ENCODE data around the gene GRIK3. TPM values are rescaled to one million over a fixed set of nuclear protein-coding genes. Genes with fewer than 3 reads are reported as not detected.

The GRIK3 gene
- total RNA-seq, 2 experiments from 2014 or later, result not detected

DNA sequence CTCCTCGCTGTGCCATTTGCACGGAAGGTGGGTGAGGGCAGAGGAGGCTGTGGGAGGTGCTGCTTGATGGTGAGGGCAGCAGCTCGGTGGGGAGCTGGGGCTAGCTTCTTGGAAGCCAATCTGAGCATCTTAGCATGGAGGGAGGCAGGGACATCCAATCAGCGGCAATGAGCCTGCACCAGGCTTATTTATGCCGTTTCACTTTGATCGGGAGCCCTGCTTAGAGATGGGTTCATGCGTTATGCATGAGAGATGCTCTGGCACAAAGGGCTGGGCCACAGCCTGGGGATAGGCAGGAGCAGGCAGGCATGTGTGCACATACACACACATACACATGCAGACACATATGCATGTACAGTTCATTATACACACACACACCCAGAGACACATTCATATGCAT, 220.2 kb downstream of the GRIK3 start:
- Mint-ChIP-seq H3K9me3 (ENCODE audit: low read depth) (no peaks in the 10 kb centered on the region), H3K4me1 (no peaks in the 10 kb centered on the region), H3K27me3 (peaks cover 3% of the 10 kb centered on the region), H3K4me3 (no peak overlapping the region), H3K27ac (no peak overlapping the region), H3K36me3 (no peaks in the 10 kb centered on the region)
- ATAC-seq (no peak), DNase-seq (no peak)
- CTCF ChIA-PET, result no interaction called here

DNA sequence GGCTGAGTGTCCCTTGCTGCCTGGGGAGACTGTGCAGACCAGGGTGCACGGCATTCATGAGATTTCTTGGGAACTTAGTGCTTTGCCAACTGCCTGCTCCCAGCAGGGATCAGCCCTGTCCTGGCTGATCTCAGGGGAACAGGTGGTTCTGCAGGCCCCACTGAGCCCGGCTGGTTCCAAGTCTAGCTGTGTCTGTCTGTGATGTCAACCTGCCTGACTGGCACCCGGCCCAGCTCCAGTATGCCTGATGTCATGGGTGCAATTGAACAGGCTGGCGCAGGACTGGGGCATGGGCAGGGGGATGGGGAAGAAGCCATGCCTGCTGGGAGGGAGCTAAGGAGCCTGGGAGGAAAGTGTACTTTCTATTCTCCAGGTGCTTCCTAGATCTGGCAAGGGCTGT, 227.1 kb downstream of the GRIK3 start:
- no peak for DNase-seq
- Mint-ChIP-seq H3K27ac (no peak overlapping the region), H3K36me3 (no peaks in the 10 kb centered on the region), H3K4me1 (no peaks in the 10 kb centered on the region), H3K27me3 (no peaks in the 10 kb centered on the region), H3K9me3 (ENCODE audit: low read depth) (no peaks in the 10 kb centered on the region), H3K4me3 (no peak overlapping the region)
- ATAC-seq, result no peak
- CTCF ChIA-PET, result no interaction called here

DNA sequence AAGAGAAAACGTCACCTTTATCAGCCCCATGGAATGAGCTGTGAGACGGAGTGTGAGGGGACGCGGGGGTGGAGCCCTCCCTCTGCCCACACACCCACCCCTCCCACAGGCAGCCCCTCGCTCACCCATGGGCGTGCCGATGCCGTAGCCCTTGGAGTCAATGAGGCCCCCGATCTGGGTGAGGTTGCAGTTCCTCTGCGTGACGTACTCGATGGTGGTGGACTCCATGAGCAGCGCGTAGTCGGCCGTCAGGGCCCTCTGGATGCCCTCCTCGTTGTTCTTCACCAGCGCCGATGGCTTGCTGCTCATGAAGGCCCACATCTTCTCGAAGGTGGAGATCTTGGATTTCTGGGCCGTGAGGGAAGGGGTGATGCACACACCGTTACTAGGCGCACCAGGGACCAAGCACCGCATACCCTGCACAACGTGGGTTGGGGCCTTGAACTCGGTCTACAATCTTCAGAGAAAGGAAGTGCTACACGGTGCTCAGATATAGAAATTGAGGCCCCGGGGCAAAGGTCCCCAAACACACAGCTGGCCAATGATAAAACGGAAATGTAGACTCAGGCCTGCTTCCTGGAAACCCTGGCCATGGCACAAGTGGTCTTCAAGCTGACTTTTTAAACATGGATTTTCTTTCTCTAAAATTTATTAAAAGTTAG, 228.2 kb downstream of the GRIK3 start:
- H3K4me3 Mint-ChIP-seq, result no peak overlapping the region
- DNase-seq, result no peak
- no peaks in the 10 kb centered on the region for H3K36me3 Mint-ChIP-seq
- no peak for ATAC-seq
- no peaks in the 10 kb centered on the region for H3K9me3 Mint-ChIP-seq (ENCODE audit: low read depth)
- CTCF ChIA-PET, result no interaction called here
- no peaks in the 10 kb centered on the region for H3K27me3 Mint-ChIP-seq
- H3K27ac Mint-ChIP-seq, result no peak overlapping the region
- H3K4me1 Mint-ChIP-seq, result no peaks in the 10 kb centered on the region

DNA sequence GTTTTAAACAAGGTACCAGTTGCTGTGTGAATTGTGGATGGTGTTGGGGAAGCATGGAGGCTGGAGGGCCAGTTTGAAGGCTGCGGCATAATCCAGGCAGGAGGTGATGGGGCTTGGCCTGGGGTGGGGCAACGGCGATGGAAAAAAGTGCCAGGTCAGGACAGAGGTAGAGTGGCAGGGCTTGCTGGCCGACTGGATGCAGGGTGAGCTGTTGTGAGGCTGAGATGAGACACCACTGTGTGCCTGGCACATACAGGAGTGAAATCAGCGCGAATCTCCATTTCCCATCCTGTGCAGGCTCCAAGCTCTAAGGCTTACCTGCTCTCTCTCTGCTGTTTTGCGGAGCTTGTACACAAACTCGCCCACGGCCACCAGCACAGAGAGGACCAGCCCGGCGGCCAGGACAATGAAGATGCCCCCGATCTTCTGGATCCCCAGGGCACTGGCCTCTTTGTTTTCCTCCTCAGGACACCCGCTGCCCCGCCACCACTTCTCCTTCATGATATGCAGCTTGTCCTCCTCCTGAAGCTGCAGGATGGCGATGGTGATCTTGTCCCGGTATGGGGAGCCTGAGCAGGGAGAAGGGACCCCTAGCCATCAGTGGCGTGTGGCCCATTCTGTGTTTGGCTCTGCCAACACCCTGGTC, 229.5 kb downstream of the GRIK3 start:
- CTCF ChIA-PET, result no interaction called here
- Mint-ChIP-seq H3K4me1 (no peaks in the 10 kb centered on the region), H3K27ac (no peak overlapping the region), H3K36me3 (no peaks in the 10 kb centered on the region), H3K9me3 (ENCODE audit: low read depth) (no peaks in the 10 kb centered on the region), H3K27me3 (no peaks in the 10 kb centered on the region), H3K4me3 (no peak overlapping the region)
- DNase-seq, result no peak
- no peak for ATAC-seq

DNA sequence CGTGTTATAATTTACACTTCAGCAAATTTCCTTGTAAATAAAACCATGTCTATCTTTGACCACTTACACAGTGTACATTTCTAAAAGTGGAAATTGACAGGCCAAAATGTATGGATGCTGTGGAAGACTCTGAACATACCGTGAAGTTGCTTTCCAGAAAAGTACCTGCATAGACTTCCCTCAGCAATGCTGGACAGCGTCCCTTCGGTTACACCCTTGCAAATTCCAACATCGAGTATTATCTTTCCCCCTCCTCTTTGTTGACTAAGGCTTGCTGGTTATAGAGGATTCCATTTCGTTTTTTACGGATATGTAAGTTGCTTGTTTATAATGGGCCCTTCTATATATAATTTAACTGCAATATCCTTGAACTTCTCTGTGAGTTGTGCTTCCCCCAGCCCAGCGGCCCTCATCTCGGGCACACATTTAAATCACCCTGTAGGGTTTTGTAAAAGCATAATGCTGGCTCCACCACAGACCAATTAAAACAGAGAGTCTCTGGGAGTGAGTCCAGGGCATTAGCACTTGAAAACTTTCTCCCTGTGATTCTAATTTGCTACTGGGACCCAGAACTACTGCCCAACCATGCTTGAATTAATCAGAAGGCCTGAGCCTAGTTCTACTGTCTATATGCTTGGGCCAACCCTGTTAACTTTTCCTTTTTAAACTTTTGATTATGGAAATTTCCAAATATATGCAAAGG, 230.3 kb downstream of the GRIK3 start:
- no peak overlapping the region for H3K4me3 Mint-ChIP-seq
- ATAC-seq, result no peak
- CTCF ChIA-PET, result no interaction called here
- no peaks in the 10 kb centered on the region for H3K36me3 Mint-ChIP-seq
- H3K27me3 Mint-ChIP-seq, result no peaks in the 10 kb centered on the region
- DNase-seq, result no peak
- H3K9me3 Mint-ChIP-seq (ENCODE audit: low read depth), result no peaks in the 10 kb centered on the region
- H3K4me1 Mint-ChIP-seq, result no peaks in the 10 kb centered on the region
- no peak overlapping the region for H3K27ac Mint-ChIP-seq

DNA sequence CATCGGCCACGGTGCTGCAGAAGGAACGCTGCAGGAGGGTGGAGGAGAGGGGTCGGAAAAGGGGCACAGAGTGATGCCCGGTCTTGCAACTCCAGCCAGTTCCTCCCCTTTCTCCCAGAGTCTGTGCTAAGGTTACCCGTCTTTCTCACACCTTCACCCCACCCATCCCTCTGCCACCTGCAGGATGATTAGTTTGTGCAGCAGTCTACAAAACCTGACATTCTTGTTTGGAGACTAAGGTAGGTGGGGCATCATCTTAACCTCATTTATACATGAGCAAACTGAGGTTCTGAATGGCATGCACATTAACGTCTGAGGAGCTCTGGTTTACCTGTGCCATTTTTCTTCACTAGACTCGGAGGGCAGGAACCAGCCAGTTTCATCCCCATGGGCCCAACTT, 232.3 kb downstream of the GRIK3 start:
- CTCF ChIA-PET, result no interaction called here
- ATAC-seq, result no peak

DNA sequence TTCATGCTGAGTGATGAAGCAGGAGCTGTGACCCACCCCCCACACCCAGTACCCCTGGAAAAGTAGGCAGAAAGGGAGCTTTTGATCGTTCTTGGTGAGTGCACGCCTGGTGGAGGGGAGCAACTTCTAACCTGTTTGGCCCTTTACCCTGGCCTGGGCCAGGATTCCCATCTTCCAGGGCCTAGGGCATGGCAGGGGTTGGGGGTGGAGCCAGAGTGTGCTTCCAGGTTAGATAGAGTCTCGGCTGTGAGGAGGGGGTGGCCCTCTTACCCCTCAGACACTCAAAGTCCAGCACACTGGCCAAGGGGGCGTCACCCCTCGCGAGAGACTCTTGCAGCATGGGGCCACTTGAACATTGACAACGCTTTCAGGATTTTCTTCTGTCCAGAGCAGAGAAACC, 236.6 kb downstream of the GRIK3 start:
- Mint-ChIP-seq H3K4me1 (no peaks in the 10 kb centered on the region), H3K9me3 (ENCODE audit: low read depth) (no peaks in the 10 kb centered on the region), H3K27ac (no peak overlapping the region), H3K27me3 (no peaks in the 10 kb centered on the region), H3K4me3 (no peak overlapping the region), H3K36me3 (no peaks in the 10 kb centered on the region)
- DNase-seq, result no peak
- CTCF ChIA-PET, result no interaction called here
- ATAC-seq, result no peak

More for the DNA sequence above, 232.3 kb downstream of the GRIK3 start:
- Mint-ChIP-seq H3K36me3 (no peaks in the 10 kb centered on the region), H3K27me3 (no peaks in the 10 kb centered on the region), H3K4me1 (no peaks in the 10 kb centered on the region), H3K27ac (no peak overlapping the region), H3K4me3 (no peak overlapping the region), H3K9me3 (ENCODE audit: low read depth) (no peaks in the 10 kb centered on the region)
- DNase-seq, result no peak

DNA sequence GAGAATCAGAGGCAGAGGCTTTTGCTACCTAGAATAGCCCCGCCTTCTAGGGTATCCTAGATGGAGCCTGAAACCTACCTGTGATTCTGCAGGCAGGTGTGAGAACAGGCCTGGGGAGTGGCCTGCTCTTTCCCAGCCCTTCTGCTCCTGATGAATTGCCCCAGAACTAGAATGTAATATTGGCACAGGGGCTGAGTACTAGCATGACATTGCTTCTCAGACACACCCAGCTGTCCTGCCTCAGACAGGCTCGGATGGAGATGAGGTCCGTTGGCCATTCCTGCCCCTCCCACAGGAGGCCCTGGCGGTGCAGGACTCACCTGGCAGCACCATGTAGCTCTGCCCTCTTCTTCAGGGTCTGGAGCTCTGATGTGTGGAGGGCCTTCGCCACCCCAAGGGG, 237.6 kb downstream of the GRIK3 start:
- Mint-ChIP-seq H3K4me3 (no peak overlapping the region), H3K9me3 (ENCODE audit: low read depth) (no peaks in the 10 kb centered on the region), H3K36me3 (no peaks in the 10 kb centered on the region), H3K27ac (no peak overlapping the region), H3K4me1 (no peaks in the 10 kb centered on the region), H3K27me3 (no peaks in the 10 kb centered on the region)
- CTCF ChIA-PET, result no interaction called here
- ATAC-seq (no peak), DNase-seq (no peak)

DNA sequence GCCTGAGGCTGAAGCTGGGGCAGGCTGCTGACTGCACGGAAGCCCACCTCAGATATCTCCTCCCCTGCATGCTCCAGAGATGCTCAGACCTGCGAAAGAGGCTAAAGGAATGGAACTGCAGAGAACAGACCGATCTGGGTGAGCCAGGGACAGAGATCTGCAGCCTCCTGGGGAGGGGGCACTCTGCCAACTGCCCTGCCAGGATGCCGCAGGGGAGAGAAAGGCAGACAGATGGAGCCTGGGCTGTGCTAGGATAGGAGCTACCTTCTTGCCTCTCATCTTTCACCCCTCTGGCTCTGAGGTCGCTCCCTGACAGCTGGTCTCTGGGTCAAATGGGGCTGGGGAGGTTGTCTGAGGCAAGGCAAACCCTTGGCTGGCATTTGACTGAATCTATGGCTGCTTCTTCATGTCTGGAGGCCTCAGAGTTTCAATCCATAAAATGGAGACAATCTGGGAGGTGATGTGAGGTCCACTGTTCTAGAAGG, 238.2 kb downstream of the GRIK3 start:
- CTCF ChIA-PET, result no interaction called here
- Mint-ChIP-seq H3K4me1 (no peaks in the 10 kb centered on the region), H3K4me3 (no peak overlapping the region), H3K27ac (no peak overlapping the region), H3K36me3 (no peaks in the 10 kb centered on the region), H3K9me3 (ENCODE audit: low read depth) (no peaks in the 10 kb centered on the region), H3K27me3 (no peaks in the 10 kb centered on the region)
- DNase-seq (no peak), ATAC-seq (no peak)

DNA sequence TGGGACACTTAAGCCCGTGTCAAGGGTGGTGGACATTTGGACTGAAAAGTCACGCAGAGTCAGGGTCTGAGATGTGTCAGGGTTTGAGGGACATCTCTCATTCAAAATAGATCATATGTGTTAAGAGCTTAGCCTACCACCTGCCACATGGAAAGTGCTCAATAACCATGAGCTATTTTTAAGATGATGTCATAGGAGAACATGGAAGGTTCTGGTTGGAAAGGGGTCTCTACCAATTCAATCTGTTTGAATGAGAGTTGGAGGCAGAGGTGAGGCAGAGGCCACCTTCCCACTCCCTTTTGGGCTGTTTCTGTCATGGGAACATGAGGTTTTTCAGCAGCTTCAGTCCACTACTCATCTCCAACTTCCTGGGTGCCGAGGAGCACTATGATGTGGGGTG, 239.9 kb downstream of the GRIK3 start:
- no peak for DNase-seq
- H3K36me3 Mint-ChIP-seq, result no peaks in the 10 kb centered on the region
- H3K9me3 Mint-ChIP-seq (ENCODE audit: low read depth), result no peaks in the 10 kb centered on the region
- no peak overlapping the region for H3K27ac Mint-ChIP-seq
- no peak for ATAC-seq
- H3K4me3 Mint-ChIP-seq, result no peak overlapping the region
- H3K4me1 Mint-ChIP-seq, result no peaks in the 10 kb centered on the region
- CTCF ChIA-PET, result no interaction called here
- H3K27me3 Mint-ChIP-seq, result no peaks in the 10 kb centered on the region

DNA sequence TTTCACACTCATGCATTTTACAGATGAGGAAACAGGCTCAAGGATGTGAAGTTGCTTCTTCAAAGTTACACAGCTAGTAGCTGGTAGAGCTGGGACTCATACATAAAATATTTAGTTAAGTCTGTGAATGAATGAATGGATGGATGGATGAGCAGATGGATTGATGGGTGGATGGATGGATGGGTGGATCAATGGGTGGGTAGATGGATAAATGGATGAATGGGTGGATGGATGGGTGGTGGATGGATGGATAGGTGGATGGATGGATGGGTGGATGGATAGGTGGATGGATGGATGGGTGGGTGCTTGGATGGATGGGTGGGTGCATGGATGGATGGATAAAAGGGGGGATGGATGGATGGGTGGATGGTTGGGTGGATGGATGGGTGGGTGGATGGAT, 240.9 kb downstream of the GRIK3 start:
- CTCF ChIA-PET, result no interaction called here
- no peak for ATAC-seq
- H3K4me1 Mint-ChIP-seq, result no peaks in the 10 kb centered on the region

DNA sequence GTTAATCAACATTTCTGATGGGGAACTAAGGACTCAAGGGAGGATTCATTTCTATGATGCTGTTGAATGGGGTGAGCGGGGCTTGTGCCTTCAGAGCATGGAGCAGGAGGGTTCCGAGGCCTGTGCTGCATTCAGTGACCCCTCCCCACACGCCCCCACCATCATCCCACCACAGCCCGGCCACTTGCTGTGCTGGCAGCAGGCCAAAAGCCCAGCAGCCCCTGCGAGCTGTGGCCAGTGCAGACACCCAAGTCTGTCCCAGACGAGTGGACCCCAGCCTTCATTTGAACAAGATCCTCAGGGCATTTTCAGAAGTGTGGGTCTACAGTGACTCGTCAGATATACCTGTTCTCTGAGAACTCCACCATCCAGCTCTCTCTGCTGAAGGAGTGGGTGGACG, 242.0 kb downstream of the GRIK3 start:
- peaks cover 6% of the 10 kb centered on the region for H3K27me3 Mint-ChIP-seq
- DNase-seq, result no peak
- CTCF ChIA-PET, result no interaction called here
- no peak for ATAC-seq
- no peaks in the 10 kb centered on the region for H3K4me1 Mint-ChIP-seq
- H3K36me3 Mint-ChIP-seq, result no peaks in the 10 kb centered on the region
- no peak overlapping the region for H3K27ac Mint-ChIP-seq
- H3K4me3 Mint-ChIP-seq, result no peak overlapping the region
- no peaks in the 10 kb centered on the region for H3K9me3 Mint-ChIP-seq (ENCODE audit: low read depth)

More for the DNA sequence above, 240.9 kb downstream of the GRIK3 start:
- Mint-ChIP-seq H3K27ac (no peak overlapping the region), H3K27me3 (peaks cover 3% of the 10 kb centered on the region), H3K36me3 (no peaks in the 10 kb centered on the region), H3K9me3 (ENCODE audit: low read depth) (no peaks in the 10 kb centered on the region), H3K4me3 (no peak overlapping the region)
- no peak for DNase-seq

DNA sequence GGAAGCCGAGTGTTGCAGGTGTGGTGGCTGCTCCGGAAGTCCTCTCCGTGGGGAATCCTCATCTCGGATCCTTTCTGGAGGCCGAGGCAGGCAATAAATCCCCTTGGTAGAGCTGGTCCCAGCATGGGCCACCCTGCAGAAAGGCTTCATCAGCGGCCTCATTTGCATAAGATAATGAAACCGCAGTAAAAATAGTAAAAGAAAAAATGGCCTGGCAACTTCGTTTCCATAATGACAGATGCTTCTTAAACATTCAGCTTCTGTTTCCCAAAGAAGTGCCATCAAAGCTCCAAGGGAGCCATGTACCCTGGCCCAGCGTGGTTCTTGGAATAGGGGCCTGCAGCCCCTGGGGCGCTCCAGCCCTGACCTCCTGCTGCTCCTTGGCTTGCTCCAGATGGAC, 244.1 kb downstream of the GRIK3 start:
- no peaks in the 10 kb centered on the region for H3K4me1 Mint-ChIP-seq
- no peak for ATAC-seq
- no peak for DNase-seq
- H3K9me3 Mint-ChIP-seq (ENCODE audit: low read depth), result no peaks in the 10 kb centered on the region
- CTCF ChIA-PET, result no interaction called here
- H3K36me3 Mint-ChIP-seq, result no peaks in the 10 kb centered on the region
- no peak overlapping the region for H3K4me3 Mint-ChIP-seq
- peaks cover 6% of the 10 kb centered on the region for H3K27me3 Mint-ChIP-seq
- no peak overlapping the region for H3K27ac Mint-ChIP-seq

DNA sequence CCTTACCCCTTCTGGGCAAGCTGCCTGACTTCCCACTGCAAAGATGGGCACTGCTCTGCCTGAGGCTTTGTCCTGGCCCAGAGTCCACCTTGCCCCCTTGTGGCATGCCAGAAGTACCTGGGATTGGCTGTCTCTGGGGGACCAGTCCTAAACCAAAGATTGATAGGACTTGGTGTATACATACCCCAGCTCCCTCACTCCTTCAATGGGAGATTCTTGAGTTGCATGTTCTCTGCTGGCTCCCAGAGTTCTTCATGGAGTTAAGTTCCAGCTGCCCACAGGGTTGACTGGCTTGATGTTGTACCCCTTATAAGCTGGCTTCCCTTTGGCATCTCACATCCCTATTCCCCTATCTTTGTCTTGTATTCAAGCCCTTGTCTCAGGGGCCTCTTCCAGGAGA, 244.8 kb downstream of the GRIK3 start:
- no peaks in the 10 kb centered on the region for H3K9me3 Mint-ChIP-seq (ENCODE audit: low read depth)
- no peak overlapping the region for H3K4me3 Mint-ChIP-seq
- H3K27ac Mint-ChIP-seq, result no peak overlapping the region
- no peaks in the 10 kb centered on the region for H3K4me1 Mint-ChIP-seq
- ATAC-seq (no peak), DNase-seq (no peak)
- peaks cover 6% of the 10 kb centered on the region for H3K27me3 Mint-ChIP-seq
- H3K36me3 Mint-ChIP-seq, result no peaks in the 10 kb centered on the region
- CTCF ChIA-PET, result no interaction called here

Measured in activated CD8-positive, alpha-beta memory T cell treated with anti-CD3 and anti-CD28 coated beads, Interleukin-2, amount 10 ng/mL, durations not matched to agents 7 days and 5 days (primary cell).